Hair follicular keratinocyte (primary cell): Measurements from ENCODE around the gene HIP1R. TPM values are rescaled to one million over a fixed set of nuclear protein-coding genes. Genes with fewer than 3 reads are reported as not detected.

Source experiments
- total RNA-seq: library from RNA; depleted of rRNA; stranded (reverse); fragments of >200 nt; gene quantifications from 2 replicates; pipeline ENCODE4 v1.2.3, GENCODE V29; 2015

Gene HIP1R, protein sequence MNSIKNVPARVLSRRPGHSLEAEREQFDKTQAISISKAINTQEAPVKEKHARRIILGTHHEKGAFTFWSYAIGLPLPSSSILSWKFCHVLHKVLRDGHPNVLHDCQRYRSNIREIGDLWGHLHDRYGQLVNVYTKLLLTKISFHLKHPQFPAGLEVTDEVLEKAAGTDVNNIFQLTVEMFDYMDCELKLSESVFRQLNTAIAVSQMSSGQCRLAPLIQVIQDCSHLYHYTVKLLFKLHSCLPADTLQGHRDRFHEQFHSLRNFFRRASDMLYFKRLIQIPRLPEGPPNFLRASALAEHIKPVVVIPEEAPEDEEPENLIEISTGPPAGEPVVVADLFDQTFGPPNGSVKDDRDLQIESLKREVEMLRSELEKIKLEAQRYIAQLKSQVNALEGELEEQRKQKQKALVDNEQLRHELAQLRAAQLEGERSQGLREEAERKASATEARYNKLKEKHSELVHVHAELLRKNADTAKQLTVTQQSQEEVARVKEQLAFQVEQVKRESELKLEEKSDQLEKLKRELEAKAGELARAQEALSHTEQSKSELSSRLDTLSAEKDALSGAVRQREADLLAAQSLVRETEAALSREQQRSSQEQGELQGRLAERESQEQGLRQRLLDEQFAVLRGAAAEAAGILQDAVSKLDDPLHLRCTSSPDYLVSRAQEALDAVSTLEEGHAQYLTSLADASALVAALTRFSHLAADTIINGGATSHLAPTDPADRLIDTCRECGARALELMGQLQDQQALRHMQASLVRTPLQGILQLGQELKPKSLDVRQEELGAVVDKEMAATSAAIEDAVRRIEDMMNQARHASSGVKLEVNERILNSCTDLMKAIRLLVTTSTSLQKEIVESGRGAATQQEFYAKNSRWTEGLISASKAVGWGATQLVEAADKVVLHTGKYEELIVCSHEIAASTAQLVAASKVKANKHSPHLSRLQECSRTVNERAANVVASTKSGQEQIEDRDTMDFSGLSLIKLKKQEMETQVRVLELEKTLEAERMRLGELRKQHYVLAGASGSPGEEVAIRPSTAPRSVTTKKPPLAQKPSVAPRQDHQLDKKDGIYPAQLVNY
- total RNA-seq = 43.9 and 47.3 TPM in 2 replicates

DNA sequence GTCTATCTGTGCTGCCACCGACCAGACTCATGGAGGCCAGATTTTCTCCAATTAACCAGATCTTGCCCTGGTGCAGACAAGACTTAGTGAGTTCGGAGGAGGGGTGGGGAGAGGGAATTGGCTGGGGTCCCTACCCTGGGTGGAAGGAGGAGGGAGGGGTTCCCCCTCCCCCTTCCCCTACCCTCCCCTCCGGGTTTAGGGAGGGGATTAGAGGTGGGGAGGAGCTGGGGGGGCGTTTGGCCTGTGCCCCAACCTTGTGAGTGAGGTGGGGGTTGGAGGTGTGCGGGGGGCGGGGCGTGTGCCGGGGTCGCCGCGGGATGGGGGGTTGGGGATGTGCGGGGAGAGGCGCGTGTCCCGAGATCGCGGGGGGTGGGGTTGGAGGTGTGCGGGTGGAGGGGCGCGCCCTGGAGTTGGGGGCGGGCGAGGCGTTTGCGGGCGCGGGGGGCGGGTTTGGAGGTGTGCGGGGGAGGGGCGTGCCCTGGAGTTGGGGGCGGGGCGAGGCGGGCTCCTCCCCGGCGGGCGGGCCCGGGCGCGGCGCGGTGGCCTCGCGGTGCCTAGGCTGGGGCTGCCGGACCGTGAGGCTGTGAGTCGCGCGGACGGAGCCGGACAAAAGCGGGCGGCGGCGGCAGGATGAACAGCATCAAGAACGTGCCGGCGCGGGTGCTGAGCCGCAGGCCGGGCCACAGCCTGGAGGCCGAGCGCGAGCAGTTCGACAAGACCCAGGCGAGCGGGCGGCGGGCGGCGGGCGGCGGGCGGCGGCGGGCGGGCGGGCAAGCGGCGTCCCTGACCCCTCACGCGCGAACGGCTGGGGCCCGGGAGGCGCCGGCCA is at the start of gene HIP1R:
TSS of gene HIP1R (plus strand) at position 537 of the 829 bp plus-strand sequence. CDS start at position 631, 94 bp downstream.

DNA sequence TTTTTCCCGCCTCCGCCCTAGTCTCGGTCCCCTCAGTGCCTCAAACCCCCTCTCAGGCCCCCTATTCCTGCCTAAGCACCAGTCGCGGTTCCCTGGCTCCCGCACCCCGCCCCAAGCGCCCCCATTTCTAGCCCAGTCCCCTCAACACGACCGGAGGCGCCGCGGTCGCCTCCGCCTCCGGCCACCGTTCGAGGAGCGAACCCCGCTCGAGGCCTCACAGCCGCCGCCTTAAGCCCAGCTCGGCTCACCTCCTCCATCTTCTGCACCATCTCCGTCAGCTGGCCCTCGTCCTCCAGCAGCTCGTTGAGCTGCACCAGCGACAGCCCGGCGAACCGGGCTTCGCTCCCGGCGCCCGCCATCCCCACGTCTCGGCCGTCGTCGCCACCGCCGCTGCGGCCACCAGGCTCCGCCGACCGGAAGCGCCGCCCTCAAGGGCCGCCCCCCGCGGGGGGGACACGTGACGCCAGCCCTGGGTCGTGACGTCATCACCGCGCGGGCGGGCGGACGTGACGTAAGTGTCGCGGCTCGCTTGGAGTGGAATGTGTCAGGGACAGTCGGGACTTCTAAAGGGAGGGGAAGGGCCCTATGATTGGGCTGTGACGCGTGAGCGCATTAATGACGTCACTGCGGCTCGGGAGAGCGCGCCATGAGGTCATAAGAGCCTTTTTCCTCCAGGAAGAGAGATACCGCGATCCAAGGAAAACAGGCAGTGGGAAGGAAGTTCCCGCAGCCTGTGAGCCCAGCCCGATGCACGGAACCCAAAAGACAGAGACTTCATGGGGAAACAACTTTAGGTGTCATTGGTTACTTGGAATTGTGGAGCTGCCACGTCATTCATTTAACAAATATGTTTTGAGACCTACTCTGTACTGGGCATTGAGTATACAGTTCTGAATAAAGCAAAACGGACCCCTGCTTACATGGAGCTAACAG is 60.7 kb downstream of the HIP1R start, which contains the start of gene VPS37B:
TSS of gene VPS37B (minus strand) at position 421 of the 933 bp plus-strand sequence. CDS start at position 359, 62 bp downstream.

Other genes starting within 250 kb of the HIP1R start
- gene HCAR2, start 132.1 kb upstream of the HIP1R start, total RNA-seq = 0.61 and 2.1 TPM in 2 replicates
- gene HCAR3, start 118.6 kb upstream of the HIP1R start, total RNA-seq = 1.4 and 4.3 TPM in 2 replicates
- 0.11 and 0.31 TPM in 2 replicates for gene HCAR1, start 104.6 kb upstream of the HIP1R start, total RNA-seq
- 30.9 and 33.2 TPM in 2 replicates for gene DENR, start 82.6 kb upstream of the HIP1R start, total RNA-seq
- gene CCDC62, start 60.9 kb upstream of the HIP1R start, total RNA-seq = 0.23 TPM in 2 replicates
- gene VPS37B, start 60.7 kb downstream of the HIP1R start, total RNA-seq = 53.7 and 59.2 TPM in 2 replicates
- gene ABCB9, start 131.0 kb downstream of the HIP1R start, total RNA-seq = 6.3 and 10.5 TPM in 2 replicates
- gene OGFOD2, start 139.8 kb downstream of the HIP1R start, total RNA-seq = 7.0 and 15.6 TPM in 2 replicates
- 262 and 285 TPM in 2 replicates for gene ARL6IP4, start 145.2 kb downstream of the HIP1R start, total RNA-seq